Skin epidermis (tissue), 12 donors: ENCODE results near the gene SSBP2.
"Not testable (repeated sequence)": the region's sequence is repeated elsewhere in the genome, so short reads cannot be mapped to it uniquely, and the experiment has no call there.

Experiments
- H3K27ac ChIP-seq, 21 experiments: fragments of 200-600 bp; sonication (generic) in 11 of 21; one replicate each; pipeline ENCODE4 v1.5.0; 2020; ENCODE audit warnings: mild to moderate bottlenecking in 3 of 21, inconsistent platforms in 2 of 21, moderate library complexity in 2 of 21
- H3K4me3 ChIP-seq, 7 experiments: fragments of 200-600 bp; sonication (generic) in 2 of 7; one replicate each; pipeline ENCODE4 v1.5.0; 2020; ENCODE audit warnings: inconsistent platforms in 2 of 7, mild to moderate bottlenecking in 2 of 7, moderate library complexity in 1 of 7

The SSBP2 gene

DNA sequence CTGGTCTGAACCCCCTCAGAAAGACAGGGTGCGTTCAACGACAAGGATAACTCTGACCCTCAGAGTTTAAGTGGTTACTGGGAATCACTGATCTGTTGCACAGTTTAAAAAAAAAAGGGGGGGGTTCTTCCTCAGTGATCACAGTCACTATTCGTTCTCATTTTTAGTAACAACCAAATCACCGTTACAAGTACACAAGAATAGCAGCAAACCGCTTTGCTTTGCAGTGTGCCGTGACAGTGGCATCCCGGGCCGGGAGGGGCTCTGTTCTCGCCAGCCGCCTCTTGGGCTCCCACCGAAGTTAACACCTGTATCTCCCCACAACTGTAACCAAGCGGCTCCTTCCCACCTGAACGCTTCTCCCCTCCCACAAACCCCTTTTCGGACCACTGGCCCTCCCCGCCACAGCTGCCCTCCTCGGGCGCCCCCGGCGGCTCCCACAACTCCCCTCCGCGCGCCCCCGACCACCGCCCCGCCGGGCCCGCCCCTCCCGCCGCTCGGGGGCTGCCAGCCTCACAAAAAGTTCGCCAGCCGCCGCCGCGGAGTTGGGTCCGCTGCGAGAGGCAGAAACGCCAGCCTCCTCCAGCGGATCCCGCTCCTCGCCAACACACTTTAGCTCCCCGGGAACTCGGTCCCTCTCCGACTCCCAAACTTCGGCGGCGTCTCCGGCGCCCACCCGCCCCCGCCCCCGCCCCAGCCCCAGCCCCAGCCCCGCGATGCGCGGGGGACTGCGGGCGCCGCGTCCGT is 1.2 kb downstream of the SSBP2 start:
- Histone ChIP-seq H3K27ac (peak overlapping the region in 20 of 21 experiments; percentile 38 to 92 (median 81)), H3K4me3 (peak overlapping the region; percentile 81 to 98 (median 94))

DNA sequence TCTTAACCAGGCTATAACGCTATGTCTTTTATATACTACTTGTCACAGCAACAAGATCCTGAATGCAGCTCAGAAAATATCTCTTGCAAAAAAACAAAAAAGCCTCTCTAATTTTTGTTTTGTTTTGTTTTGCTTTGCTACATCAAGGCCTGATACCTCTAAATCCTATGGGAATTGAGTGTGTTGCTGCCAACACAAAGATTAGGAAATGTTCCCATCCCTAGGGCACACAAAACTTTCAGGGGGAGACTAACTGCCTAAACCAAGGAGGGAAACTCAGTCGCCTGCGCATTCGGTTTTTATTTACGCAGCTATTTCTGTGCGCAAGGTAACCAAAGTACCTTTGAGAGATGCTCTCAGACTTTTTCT is 1.7 kb downstream of the SSBP2 start:
- peak overlapping the region in 7 of 21 experiments; percentile 78 to 92 (median 85) for H3K27ac ChIP-seq

DNA sequence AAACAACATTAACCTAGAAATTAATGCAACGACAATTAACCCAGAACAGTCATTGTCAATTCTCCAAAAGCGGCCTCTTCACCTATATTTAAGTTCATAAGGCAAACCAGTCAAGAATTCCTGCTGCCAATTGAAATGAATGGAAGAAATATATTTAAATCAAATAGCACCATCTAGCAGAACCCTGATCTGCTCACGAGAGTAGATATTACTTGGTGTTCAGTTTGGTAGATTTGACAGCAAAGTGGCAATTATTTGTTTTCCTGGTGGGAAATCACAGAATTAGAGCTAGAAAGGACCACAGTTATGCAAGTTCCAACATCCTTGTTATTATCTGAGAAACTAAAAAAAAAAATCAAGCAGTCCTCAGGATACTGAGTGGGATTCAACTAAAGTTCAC is 2.3 kb downstream of the SSBP2 start:
- peak overlapping the region in 1 of 7 experiments; percentile 96 for H3K4me3 ChIP-seq
- peak overlapping the region in 1 of 21 experiments; percentile 78 for H3K27ac ChIP-seq

More for the DNA sequence above, 1.7 kb downstream of the SSBP2 start:
- H3K4me3 ChIP-seq = peak overlapping the region in 6 of 7 experiments; percentile 81 to 98 (median 95)

DNA sequence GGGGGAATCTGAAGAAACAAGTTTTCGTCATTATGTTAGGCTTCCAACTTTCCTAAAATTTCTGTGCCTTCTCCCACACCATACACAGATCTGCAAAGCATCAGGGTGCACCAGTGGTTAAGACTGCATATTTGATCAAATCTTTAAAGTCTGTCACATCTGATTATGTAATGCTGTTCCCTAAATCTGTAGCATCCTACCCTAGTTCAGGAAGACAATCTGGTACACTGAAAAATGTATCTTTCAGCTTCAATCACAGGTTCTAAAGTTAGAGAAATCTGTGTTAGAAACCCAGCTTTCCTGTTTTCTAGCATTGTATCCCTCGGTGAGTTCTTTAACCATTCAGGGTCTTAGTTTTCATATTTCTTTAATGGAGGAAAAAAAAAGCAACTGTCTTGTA is 3.9 kb downstream of the SSBP2 start:
- no peak overlapping the region for H3K4me3 ChIP-seq

DNA sequence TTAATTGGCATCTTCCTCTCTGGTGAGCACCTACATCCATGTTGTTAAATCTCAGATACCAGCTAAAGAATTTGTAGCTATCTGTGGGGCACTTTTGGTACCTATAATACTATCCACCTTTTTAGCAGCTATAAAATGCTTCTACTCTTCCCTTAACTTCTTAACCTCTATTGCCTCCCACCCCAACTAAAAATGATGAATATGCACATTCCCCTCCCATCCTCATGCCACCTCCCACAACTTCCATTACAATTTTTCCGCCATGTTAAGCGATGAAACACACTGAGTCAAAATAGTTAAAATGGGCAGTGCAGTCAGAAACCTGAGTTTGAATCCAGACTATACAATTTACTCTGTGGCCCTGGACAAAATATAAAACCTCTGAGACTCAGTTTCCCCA is 10.1 kb downstream of the SSBP2 start:
- Histone ChIP-seq H3K27ac (no peak overlapping the region), H3K4me3 (no peak overlapping the region)

More for the DNA sequence above, 3.9 kb downstream of the SSBP2 start:
- H3K27ac ChIP-seq = no peak overlapping the region

DNA sequence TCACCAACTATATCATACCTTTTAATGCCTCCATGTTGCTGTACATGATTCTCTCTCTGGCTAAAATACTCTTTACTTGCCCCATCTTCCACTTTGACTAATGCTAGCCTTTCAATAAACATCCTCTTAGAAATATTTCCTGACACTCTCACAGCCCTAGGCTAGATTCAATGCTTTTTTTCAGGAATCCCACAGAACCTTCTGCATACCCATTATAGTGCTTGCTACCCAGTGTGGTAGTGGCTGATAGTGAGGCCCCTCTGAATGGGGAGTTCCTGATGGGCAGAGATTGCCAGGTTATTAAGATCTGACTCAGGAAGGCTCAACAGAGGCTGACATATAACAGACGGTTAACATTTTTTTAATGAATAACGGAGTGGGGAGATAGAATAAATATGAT is 11.6 kb downstream of the SSBP2 start:
- H3K4me3 ChIP-seq = no peak overlapping the region
- H3K27ac ChIP-seq = no peak overlapping the region

DNA sequence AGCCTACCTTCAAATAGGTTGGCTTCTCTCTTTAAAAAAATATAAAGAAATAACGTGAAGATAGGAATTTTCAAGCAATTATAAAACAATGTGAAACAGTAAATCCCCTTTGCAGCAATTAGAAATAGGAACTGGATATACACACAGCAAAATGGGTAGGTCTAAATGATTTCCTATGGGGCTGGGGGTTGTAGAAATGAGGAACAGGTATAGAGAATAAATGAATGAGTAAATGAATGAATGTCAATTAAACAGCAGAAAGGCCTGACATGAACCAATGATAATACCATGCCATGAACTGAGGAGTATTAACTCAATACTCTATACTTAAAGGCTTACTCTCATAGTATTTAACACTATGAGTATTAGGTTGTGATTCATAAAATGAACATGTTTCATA is 21.6 kb downstream of the SSBP2 start:
- Histone ChIP-seq H3K27ac (no peak overlapping the region), H3K4me3 (no peak overlapping the region)

DNA sequence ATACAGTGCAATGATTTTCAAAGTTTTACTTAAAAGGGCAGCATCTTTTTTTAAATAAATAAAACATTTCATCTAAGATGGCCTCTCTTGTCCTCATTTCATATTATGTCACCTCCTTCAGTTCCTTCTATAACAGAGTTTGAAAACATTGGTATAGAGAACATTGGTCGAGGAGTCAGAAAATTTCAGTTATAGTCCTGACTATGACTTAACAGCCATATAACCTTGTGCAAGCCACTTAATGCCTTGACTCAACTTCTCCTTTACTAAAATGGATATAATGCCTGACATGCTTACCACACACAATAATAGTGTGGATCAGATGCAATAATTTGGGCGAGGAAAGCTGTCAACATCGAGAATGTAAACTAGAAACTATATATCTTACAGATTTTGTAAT is 22.6 kb downstream of the SSBP2 start:
- Histone ChIP-seq H3K27ac (no peak overlapping the region), H3K4me3 (no peak overlapping the region)

DNA sequence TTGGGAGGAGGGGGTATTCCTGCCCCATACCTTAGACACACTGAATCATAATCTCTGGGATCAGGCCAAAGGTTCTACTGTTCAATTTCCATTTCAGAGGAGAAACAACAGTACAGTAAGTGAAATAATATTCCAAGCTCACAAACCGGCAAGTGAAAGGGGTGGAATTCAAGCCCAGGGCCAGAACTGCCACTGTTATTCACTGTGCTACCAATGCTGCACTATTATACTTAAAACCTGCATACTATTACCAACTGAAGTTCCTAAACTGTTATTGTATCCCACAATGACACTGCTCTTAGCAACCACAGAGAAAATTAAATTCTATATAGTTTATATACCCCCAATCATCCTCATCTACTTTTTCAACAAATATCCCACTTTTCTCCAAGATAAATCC is 24.6 kb downstream of the SSBP2 start:
- Histone ChIP-seq H3K4me3 (no peak overlapping the region), H3K27ac (no peak overlapping the region)

DNA sequence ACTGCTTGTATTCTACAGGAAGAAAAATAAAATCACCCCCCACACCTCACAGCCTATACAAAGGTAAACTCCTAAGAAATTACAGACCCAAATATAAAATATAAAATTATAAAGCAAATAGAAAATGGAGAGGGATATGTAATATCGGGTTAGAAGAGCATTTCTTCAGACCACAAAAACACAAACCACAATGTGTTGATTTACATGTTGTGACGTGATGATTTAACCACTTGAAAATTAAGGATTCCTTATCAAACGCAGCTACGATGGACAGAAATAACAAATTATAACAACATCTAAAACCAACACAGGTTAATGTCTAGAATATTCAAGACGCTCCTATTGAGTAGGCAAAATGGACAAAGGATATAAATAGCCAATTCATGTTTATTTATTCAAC is 26.3 kb downstream of the SSBP2 start:
- H3K27ac ChIP-seq = no peak overlapping the region
- no peak overlapping the region for H3K4me3 ChIP-seq

DNA sequence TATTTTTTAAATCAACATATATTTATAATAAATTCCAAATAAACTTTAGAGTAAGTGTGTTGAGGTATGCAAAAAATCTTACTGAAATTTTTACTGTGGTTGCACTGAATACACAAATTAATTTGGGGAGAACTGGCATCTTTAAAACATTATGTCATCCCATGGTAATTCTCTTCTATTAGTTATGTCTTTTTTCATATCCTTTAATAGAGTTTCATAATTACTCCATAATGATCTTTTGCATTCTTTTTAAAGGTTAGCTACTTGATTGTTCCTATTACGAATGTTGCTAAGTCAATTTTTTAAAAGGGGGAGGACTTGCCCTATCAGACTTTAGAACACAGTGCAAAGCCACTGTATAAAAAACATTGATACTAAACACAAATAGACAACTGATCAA is 26.8 kb downstream of the SSBP2 start:
- Histone ChIP-seq H3K4me3 (no peak overlapping the region), H3K27ac (no peak overlapping the region)

DNA sequence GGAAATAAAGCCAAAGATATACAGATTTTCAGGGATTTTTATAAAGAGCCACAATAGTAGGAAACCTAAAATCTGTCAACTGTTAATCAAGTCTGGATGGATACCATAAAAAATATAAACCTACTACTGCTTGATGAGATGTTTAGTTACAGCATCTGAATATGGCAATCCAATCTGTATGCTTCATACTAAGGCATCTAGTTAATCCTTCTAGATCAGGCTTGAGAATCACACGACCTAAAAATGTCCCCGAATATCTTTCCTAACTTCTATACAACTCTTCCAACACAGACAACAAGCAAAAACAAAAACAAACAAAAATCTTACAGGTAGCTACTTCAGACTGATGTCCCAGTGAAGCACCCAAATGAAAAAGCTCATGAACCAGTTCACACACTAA is 29.8 kb downstream of the SSBP2 start:
- Histone ChIP-seq H3K27ac (no peak overlapping the region), H3K4me3 (no peak overlapping the region)

DNA sequence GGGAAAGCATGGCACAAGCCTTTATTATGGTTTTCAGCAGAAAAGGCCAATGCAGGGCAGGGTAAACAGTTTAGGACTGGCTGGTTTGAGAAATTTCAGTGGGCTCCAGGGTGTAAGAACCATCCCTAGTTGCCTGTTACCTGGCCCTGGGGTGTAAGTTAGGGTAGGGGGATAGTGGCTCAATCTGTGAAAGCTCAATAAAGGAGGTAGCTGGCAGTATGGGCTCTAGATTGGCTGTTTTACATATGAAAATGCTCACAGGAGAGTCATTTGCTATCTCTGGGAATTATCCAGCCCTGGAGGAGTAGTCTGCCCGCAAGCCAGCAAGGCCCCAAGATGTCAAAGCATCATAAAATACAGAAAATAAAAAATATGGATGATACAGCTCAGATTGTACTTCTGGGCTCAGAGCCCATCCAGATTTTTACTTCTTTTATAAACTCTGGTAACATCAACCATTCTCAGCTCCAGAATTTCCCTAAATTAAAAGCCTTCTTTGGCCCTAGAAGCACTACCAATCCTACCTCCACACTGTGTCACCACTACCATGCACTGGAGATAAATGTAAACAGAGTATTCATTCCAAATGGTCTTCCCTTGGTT is 31.1 kb downstream of the SSBP2 start:
- Histone ChIP-seq H3K27ac (no peak overlapping the region), H3K4me3 (no peak overlapping the region)

DNA sequence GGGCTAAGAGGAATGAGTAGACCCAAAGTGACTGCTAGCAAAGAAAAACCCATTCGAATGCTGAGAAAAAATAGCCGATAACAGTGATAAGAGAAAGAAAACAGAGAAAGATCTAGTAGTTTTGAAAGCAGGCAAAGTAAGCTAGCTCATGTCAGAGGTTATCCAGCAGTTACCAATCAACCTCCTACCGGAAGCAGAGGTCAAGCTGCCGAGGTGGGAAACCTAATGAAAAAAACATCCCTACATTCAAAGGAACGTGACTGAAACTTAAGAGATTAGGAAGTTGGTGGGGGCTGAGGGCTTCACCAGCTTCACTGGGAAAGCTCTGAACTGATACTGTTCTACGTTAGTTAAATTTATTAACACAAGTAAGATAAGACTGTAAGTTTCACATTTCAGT is 32.6 kb downstream of the SSBP2 start:
- Histone ChIP-seq H3K27ac (no peak overlapping the region), H3K4me3 (no peak overlapping the region)

DNA sequence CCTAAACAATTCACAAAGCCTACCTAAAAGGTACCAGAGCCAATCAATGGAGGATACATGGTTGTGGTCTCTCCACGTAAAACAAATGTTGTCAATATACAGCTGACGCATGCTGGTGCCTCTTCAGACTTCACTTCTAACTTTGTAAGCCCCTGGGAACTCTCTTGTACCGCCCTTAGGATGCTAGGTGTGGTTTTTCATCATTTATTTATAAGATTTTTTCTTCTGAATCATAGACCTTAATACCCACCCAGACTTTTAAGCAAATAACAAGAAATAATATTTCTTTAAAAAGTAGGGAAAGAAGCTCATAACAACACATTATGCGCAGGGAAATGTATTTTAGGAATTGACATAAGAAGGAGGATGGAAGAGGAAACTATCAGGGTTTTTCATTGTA is 33.0 kb downstream of the SSBP2 start:
- Histone ChIP-seq H3K27ac (no peak overlapping the region), H3K4me3 (no peak overlapping the region)

DNA sequence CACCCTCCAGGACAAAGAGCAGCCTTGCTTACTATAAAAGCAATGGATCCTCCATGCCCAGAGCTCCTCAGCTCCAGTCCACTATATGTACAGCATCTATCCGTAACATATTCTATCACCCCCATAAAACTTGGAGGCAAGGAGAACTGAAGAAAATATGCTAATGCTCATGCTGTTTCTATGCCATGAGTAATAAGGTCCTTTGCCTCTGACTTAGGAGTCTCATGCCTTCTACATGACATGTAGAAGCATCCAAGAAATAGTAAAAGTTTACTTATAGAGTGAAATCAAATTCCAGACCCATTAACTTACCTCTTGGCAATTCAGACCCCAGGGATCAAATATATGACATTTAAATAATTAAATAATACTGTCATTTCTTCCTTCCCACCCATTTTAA is 33.7 kb downstream of the SSBP2 start:
- no peak overlapping the region for H3K4me3 ChIP-seq
- H3K27ac ChIP-seq = no peak overlapping the region

DNA sequence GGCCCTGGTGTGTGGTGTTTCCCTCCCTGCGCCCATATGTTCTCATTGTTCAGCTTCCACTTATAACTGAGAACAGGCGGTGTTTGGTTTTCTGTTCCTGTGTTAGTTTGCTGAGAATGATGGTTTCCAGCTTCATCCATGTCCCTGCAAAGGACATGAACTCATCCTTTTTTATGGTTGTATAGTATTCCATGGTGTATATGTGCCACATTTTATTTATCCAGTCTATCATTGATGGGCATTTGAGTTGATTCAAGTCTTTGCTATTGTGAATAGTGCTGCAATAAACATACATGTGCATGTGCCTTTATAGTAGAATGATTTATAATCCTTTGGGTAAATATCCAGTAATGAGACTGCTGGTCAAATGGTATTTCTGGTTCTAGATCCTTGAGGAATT is 36.8 kb downstream of the SSBP2 start:
- not testable (repeated sequence) for H3K27ac ChIP-seq, H3K4me3 ChIP-seq

DNA sequence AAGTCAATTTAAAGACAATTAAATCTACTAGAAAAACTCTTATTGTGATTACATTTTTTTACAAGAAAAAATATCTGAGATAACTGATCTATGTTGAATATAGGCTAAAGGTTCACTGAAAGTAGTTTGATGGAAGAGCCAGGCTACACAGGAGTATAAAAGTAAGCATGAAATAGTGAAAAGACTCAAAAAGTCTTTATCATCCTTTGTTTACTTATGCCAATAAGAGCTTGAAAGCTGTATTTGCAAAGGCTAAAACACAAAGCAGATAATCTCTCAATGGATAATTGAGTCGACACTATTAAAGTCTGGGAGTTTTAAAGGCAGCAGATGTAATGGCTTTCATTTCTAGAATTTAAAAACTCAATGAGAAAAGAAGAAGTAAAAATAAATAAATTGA is 42.0 kb downstream of the SSBP2 start:
- Histone ChIP-seq H3K4me3 (no peak overlapping the region), H3K27ac (no peak overlapping the region)

DNA sequence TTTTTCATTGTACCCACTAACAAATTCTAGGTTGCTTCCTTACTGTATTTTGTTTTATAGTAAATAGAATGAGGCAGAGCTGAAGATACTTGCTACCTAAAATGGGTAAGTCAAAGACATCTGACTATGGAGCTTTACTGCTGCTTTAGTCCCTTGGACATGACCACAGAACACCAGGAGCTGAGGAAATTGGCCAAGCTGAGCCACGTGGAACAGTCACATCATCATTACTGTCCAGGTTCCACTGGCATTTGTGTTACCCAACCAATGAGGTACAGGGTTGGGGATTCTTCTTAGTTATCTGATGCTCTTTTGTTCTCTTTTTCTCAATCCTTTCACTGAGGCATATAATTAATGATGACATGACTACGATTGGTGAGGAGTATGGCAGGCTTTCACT is 47.1 kb downstream of the SSBP2 start:
- Histone ChIP-seq H3K4me3 (no peak overlapping the region), H3K27ac (no peak overlapping the region)

DNA sequence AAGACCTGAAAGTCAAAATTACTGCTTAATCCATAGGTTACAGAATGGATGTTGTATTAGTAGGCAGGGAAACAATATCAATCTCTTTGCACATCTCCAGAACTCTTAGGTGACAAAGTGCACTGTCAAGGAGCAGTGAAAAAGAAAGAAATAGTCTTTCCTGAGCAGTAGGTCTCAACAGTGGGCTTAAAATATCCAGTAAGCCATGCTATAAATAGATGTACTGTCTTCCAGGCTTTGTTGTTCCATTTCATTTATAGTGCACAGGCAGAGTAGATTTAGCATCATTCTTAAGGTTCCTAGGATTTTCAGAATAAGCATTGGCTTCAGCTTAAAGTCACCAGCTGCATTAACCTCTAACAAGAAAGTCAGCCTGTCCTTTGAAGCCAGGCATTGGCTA is 50.7 kb downstream of the SSBP2 start:
- Histone ChIP-seq H3K4me3 (no peak overlapping the region), H3K27ac (no peak overlapping the region)

DNA sequence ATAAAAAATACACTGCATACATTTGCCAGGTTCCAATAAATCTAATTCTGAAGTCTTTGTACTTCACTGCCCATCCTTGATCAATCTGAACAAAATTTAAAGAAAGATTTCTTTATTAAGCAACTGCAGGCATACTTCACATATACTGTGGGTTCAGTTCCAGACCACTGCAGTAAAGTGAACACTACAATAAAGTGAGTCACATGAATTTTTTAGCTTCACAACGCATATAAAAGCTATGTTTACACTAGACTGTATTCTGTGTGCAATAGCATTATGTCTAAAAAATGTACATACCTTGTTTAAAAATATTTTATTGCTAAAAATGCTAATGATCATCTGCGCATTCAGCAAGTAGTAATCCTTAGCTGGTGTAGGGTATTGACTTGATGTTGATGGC is 52.1 kb downstream of the SSBP2 start:
- H3K27ac ChIP-seq = no peak overlapping the region
- no peak overlapping the region for H3K4me3 ChIP-seq
